A673 (cell line): ENCODE data around the gene OR10D3.

ENCODE experiments used
- EZH2 ChIP-seq: fragments of 200-600 bp; sonication (generic); IDR thresholded peaks from 2 replicates; pipeline ENCODE4 v1.6.1; 2017; ENCODE audit warnings: borderline replicate concordance, low read depth, mild to moderate bottlenecking, mixed read lengths, antibody characterized with exemption, low read length; ENCODE audit not compliant: poor library complexity, severe bottlenecking
- TF ChIP-seq, protein P1 (sequence below): fragments of 300-800, 200-600 bp; sonication (generic); conservative IDR thresholded peaks from 2 replicates; pipeline ENCODE4 v1.5.1; 2017; ENCODE audit warnings: low read depth, mild to moderate bottlenecking, antibody characterized with exemption, low read length, moderate library complexity, mixed read lengths

DNA sequence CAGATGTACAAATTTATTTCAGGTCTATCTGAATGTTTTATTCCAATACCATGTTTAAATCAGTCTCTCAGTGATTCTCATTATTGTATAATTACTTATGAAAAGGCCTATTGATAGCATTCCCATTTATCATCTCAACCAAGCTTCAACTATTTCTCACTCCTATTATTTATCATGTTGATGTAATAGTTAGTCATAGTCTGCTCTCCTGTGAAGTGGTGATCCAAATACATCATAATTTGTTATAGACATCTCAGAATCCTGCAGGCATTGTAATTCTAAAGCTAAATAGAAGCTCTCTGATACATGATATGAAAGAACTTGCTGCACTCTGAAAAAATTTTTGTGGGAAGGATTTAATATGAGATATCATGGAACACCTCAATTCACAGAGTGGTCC is 36.0 kb downstream of the OR10D3 start:
- TF ChIP-seq, protein P1, sequence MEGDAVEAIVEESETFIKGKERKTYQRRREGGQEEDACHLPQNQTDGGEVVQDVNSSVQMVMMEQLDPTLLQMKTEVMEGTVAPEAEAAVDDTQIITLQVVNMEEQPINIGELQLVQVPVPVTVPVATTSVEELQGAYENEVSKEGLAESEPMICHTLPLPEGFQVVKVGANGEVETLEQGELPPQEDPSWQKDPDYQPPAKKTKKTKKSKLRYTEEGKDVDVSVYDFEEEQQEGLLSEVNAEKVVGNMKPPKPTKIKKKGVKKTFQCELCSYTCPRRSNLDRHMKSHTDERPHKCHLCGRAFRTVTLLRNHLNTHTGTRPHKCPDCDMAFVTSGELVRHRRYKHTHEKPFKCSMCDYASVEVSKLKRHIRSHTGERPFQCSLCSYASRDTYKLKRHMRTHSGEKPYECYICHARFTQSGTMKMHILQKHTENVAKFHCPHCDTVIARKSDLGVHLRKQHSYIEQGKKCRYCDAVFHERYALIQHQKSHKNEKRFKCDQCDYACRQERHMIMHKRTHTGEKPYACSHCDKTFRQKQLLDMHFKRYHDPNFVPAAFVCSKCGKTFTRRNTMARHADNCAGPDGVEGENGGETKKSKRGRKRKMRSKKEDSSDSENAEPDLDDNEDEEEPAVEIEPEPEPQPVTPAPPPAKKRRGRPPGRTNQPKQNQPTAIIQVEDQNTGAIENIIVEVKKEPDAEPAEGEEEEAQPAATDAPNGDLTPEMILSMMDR = no peak
- no peak for TF ChIP-seq EZH2
